ENCODE data around the gene ATG2B.

Gene ATG2B

GRCh38 chr14:96279564-96279963, 83.6 kb downstream of the ATG2B start:
- Histone ChIP-seq H3K36me3 (ENCODE audit: control insufficient read depth, insufficient read depth, low read length) (no peaks in the 10 kb centered on the region), H3K9ac (ENCODE audit: low read depth, low read length) (no peak overlapping the region), H3K4me1 (ENCODE audit: control insufficient read depth, insufficient read depth, low read length) (peaks cover 2% of the 10 kb centered on the region), H3K27me3 (ENCODE audit: control insufficient read depth, insufficient read depth, low read length) (no peaks in the 10 kb centered on the region), H3K9me3 (ENCODE audit: control insufficient read depth, insufficient read depth, low read length) (no peaks in the 10 kb centered on the region), H3K4me3 (ENCODE audit: low read depth, low read length) (no peak overlapping the region)

GRCh38 chr14:96277890-96278289, 85.3 kb downstream of the ATG2B start:
- H3K4me3 ChIP-seq (ENCODE audit: low read depth, low read length), result no peak overlapping the region
- no peak overlapping the region for H3K9ac ChIP-seq (ENCODE audit: low read depth, low read length)
- H3K27me3 ChIP-seq (ENCODE audit: control insufficient read depth, insufficient read depth, low read length), result no peaks in the 10 kb centered on the region
- H3K36me3 ChIP-seq (ENCODE audit: control insufficient read depth, insufficient read depth, low read length), result no peaks in the 10 kb centered on the region
- H3K9me3 ChIP-seq (ENCODE audit: control insufficient read depth, insufficient read depth, low read length), result no peaks in the 10 kb centered on the region
- peaks cover 2% of the 10 kb centered on the region for H3K4me1 ChIP-seq (ENCODE audit: control insufficient read depth, insufficient read depth, low read length)

GRCh38 chr14:96275177-96276112, 87.7 kb downstream of the ATG2B start:
- no peaks in the 10 kb centered on the region for H3K36me3 ChIP-seq (ENCODE audit: control insufficient read depth, insufficient read depth, low read length)
- H3K4me1 ChIP-seq (ENCODE audit: control insufficient read depth, insufficient read depth, low read length), result peaks cover 2% of the 10 kb centered on the region
- no peaks in the 10 kb centered on the region for H3K27me3 ChIP-seq (ENCODE audit: control insufficient read depth, insufficient read depth, low read length)
- no peaks in the 10 kb centered on the region for H3K9me3 ChIP-seq (ENCODE audit: control insufficient read depth, insufficient read depth, low read length)
- no peak overlapping the region for H3K4me3 ChIP-seq (ENCODE audit: low read depth, low read length)
- no peak overlapping the region for H3K9ac ChIP-seq (ENCODE audit: low read depth, low read length)

DNA sequence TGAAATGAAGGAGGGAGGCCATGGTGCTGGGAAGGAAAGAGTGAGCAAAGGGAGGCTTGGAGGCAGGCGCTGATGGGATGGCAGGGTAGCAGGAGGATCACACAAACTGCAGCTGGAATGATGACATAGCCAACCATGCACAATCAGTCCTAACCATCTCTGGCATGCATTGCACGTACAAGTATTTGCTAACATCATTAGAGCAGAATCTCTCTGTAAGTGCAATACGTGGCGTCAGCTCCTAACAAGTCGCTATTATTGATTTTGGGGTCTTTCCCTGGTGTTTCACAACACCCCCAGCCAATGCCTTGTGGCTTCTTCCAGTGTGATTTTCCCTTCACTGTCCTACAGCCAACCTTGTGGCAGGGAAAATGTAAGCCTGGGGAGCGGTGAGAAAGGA, 88.6 kb downstream of the ATG2B start:
- H3K4me1 ChIP-seq (ENCODE audit: control insufficient read depth, insufficient read depth, low read length), result peaks cover 2% of the 10 kb centered on the region
- no peak overlapping the region for H3K4me3 ChIP-seq (ENCODE audit: low read depth, low read length)
- H3K27me3 ChIP-seq (ENCODE audit: control insufficient read depth, insufficient read depth, low read length), result no peaks in the 10 kb centered on the region
- no peaks in the 10 kb centered on the region for H3K36me3 ChIP-seq (ENCODE audit: control insufficient read depth, insufficient read depth, low read length)
- H3K9me3 ChIP-seq (ENCODE audit: control insufficient read depth, insufficient read depth, low read length), result no peaks in the 10 kb centered on the region
- no peak overlapping the region for H3K9ac ChIP-seq (ENCODE audit: low read depth, low read length)

DNA sequence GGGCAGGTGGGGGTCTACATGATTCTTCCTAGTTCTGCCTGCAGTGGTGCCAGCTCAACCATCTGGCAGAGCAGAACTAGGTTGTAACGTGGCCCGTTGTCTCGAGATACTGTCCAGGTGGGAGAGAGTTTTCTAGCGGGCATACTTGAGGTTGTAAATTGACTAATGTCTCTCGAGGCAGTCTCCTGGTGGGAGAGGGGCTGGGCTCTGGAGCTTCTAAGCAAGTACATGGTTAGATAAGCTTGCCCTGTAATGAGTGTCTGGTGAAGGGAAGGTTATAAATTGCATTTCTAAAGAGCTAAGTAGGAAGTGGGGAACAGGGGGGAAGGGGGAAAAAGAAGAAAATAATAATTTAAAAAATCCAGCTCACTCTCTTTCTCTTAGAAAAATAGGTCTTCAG, 89.0 kb downstream of the ATG2B start:
- peaks cover 2% of the 10 kb centered on the region for H3K4me1 ChIP-seq (ENCODE audit: control insufficient read depth, insufficient read depth, low read length)
- H3K4me3 ChIP-seq (ENCODE audit: low read depth, low read length), result no peak overlapping the region
- H3K9ac ChIP-seq (ENCODE audit: low read depth, low read length), result no peak overlapping the region
- H3K36me3 ChIP-seq (ENCODE audit: control insufficient read depth, insufficient read depth, low read length), result no peaks in the 10 kb centered on the region
- no peaks in the 10 kb centered on the region for H3K27me3 ChIP-seq (ENCODE audit: control insufficient read depth, insufficient read depth, low read length)
- H3K9me3 ChIP-seq (ENCODE audit: control insufficient read depth, insufficient read depth, low read length), result no peaks in the 10 kb centered on the region

DNA sequence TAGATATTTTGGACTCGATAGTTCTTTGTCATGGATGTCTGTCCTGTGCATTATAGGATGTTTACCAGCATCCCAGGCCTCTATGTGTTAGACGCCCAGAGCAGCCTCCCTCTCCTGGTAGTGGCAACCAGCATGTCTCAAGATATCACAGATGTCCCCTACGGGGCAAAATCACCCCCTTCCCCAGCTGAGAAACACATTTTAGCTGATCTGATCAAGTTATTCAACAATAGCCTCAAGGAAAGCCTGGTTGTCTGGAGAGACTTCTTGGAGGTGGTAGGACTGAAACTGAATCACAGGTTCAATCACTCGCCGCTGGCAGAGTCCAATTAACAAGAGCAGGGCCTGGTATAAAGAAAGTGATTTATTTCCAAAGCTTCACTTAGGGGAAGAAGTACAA, 89.5 kb downstream of the ATG2B start:
- Histone ChIP-seq H3K9me3 (ENCODE audit: control insufficient read depth, insufficient read depth, low read length) (no peaks in the 10 kb centered on the region), H3K4me3 (ENCODE audit: low read depth, low read length) (no peak overlapping the region), H3K4me1 (ENCODE audit: control insufficient read depth, insufficient read depth, low read length) (peaks cover 2% of the 10 kb centered on the region), H3K27me3 (ENCODE audit: control insufficient read depth, insufficient read depth, low read length) (no peaks in the 10 kb centered on the region), H3K36me3 (ENCODE audit: control insufficient read depth, insufficient read depth, low read length) (no peaks in the 10 kb centered on the region), H3K9ac (ENCODE audit: low read depth, low read length) (no peak overlapping the region)

DNA sequence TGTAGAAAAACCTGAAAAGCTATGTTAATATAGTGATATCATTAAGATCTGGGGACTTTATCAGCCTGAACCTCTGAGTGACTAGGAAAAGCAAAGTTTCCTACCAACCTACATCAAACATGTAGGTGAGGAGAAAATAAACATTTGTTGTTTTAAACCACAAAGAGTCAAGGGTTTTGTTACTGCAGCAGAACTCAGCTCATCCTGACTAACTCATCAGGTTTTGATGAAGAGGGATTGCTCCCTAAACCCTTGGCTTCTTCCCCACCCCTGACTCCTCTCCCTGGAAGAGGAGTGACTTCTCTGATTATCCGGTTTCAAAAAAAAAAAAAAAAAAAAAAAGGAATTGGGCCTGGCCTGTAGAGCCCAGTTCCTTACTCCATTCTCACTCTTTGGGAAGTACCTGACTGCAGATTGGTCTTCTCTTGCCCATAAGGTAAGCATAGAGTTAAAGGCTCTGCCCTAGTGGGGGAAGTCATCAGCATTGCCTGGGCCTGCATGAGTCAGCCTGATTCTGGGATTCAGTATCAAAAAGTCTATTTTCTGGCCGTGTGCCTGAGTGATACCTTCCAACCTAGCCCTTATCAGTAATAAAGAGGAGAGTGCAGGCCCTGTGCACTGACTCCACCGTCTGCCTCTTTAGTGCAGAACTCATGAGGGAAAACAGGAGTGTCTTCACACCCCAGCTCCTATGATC, 90.2 kb downstream of the ATG2B start:
- Histone ChIP-seq H3K9me3 (ENCODE audit: control insufficient read depth, insufficient read depth, low read length) (no peaks in the 10 kb centered on the region), H3K9ac (ENCODE audit: low read depth, low read length) (no peak overlapping the region), H3K36me3 (ENCODE audit: control insufficient read depth, insufficient read depth, low read length) (no peaks in the 10 kb centered on the region), H3K27me3 (ENCODE audit: control insufficient read depth, insufficient read depth, low read length) (no peaks in the 10 kb centered on the region), H3K4me3 (ENCODE audit: low read depth, low read length) (no peak overlapping the region), H3K4me1 (ENCODE audit: control insufficient read depth, insufficient read depth, low read length) (peaks cover 2% of the 10 kb centered on the region)

GRCh38 chr14:96271421-96271762, 91.7 kb downstream of the ATG2B start:
- Histone ChIP-seq H3K4me3 (ENCODE audit: low read depth, low read length) (no peak overlapping the region), H3K4me1 (ENCODE audit: control insufficient read depth, insufficient read depth, low read length) (no peaks in the 10 kb centered on the region), H3K27me3 (ENCODE audit: control insufficient read depth, insufficient read depth, low read length) (no peaks in the 10 kb centered on the region), H3K9ac (ENCODE audit: low read depth, low read length) (no peak overlapping the region), H3K36me3 (ENCODE audit: control insufficient read depth, insufficient read depth, low read length) (no peaks in the 10 kb centered on the region), H3K9me3 (ENCODE audit: control insufficient read depth, insufficient read depth, low read length) (no peaks in the 10 kb centered on the region)

DNA sequence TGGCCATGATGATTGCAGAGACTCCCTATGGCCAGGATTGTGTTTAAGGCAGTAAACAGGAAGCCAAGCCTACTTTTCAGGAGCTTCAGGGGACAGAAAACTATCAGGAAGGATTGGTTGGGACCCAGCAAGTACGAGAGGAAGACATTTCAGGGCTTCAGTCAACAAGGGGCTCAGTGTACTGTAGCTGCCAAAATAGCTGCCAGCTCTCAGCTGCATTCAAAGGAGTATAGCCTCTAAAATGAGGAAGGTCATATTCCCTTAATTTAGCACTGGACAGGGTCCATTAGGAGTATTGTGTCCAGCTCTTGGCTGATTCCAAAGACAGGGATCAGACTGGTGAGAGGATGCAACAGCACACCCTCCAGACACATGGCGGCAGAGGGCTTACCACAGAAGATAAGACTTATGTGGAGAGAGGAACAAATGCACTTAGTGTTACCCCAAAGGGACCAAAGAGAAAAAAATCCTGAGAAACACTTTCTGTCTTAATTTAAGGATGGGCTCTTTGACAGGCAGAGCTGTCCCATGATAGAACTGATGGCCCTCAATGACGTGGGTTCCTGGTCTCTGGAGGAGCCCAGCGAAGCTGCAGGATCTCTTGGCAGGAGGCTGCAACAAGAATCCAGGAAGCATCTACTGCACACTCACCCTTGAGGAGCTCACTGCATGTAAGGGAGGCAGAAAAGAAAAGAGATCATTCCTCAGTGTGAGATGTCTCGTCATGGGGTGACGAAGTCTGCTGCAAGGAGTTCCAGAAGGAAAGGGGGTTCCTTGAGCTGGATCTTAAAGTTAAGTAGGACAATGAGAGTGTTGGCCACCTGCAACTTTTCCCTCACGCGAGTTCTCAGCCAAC, 92.3 kb downstream of the ATG2B start:
- Histone ChIP-seq H3K36me3 (ENCODE audit: control insufficient read depth, insufficient read depth, low read length) (no peaks in the 10 kb centered on the region), H3K9me3 (ENCODE audit: control insufficient read depth, insufficient read depth, low read length) (no peaks in the 10 kb centered on the region), H3K4me3 (ENCODE audit: low read depth, low read length) (no peak overlapping the region), H3K4me1 (ENCODE audit: control insufficient read depth, insufficient read depth, low read length) (no peaks in the 10 kb centered on the region), H3K9ac (ENCODE audit: low read depth, low read length) (no peak overlapping the region), H3K27me3 (ENCODE audit: control insufficient read depth, insufficient read depth, low read length) (no peaks in the 10 kb centered on the region)

DNA sequence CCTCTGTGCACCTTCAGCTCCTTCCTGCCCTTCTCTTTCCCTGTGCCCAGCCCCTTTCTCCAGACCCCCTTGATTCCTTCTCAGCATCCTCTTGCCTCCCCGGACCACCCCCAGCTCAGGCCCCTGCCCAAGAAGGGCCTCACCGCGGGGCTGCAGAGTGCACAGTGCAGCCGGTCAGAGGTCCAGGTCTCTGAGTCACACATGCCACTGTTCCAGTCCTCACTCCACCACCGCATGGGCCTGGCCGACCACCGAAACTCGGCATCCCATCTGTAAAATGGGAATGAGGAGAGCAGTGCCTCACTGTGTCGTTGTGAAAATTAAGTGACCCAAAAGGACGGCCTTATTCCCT, 93.8 kb downstream of the ATG2B start:
- Histone ChIP-seq H3K9ac (ENCODE audit: low read depth, low read length) (no peak overlapping the region), H3K27me3 (ENCODE audit: control insufficient read depth, insufficient read depth, low read length) (no peaks in the 10 kb centered on the region), H3K9me3 (ENCODE audit: control insufficient read depth, insufficient read depth, low read length) (no peaks in the 10 kb centered on the region), H3K4me3 (ENCODE audit: low read depth, low read length) (no peak overlapping the region), H3K4me1 (ENCODE audit: control insufficient read depth, insufficient read depth, low read length) (no peaks in the 10 kb centered on the region), H3K36me3 (ENCODE audit: control insufficient read depth, insufficient read depth, low read length) (no peaks in the 10 kb centered on the region)

GRCh38 chr14:96268431-96269358, 94.4 kb downstream of the ATG2B start:
- no peak overlapping the region for H3K9ac ChIP-seq (ENCODE audit: low read depth, low read length)
- no peak overlapping the region for H3K4me3 ChIP-seq (ENCODE audit: low read depth, low read length)
- no peaks in the 10 kb centered on the region for H3K27me3 ChIP-seq (ENCODE audit: control insufficient read depth, insufficient read depth, low read length)
- H3K36me3 ChIP-seq (ENCODE audit: control insufficient read depth, insufficient read depth, low read length), result no peaks in the 10 kb centered on the region
- H3K4me1 ChIP-seq (ENCODE audit: control insufficient read depth, insufficient read depth, low read length), result no peaks in the 10 kb centered on the region
- no peaks in the 10 kb centered on the region for H3K9me3 ChIP-seq (ENCODE audit: control insufficient read depth, insufficient read depth, low read length)
